ENCODE measurements around the gene BBS2.

The BBS2 gene

GRCh38 chr16:56520251-56520577, 390 bp upstream of the BBS2 start:
- peak overlapping the region; percentile 99 for H3K4me3 ChIP-seq (ENCODE audit: control insufficient read depth, low read depth, low read length)
- DNase-seq (ENCODE audit: low read depth) = no peak
- TF ChIP-seq CTCF (IDR thresholded peaks at IDR 0.05; ENCODE audit: control insufficient read depth, insufficient read depth, low read depth, low read length, missing control alignments) = no peak

- H3K4me3 ChIP-seq (ENCODE audit: control insufficient read depth, low read depth, low read length) = no peak overlapping the region
- no peak for DNase-seq (ENCODE audit: low read depth)
- no peak for TF ChIP-seq CTCF (IDR thresholded peaks at IDR 0.05; ENCODE audit: control insufficient read depth, insufficient read depth, low read depth, low read length, missing control alignments)
Measured at GRCh38 chr16:56518425-56518824, 1.4 kb downstream of the BBS2 start.

GRCh38 chr16:56517206-56517605, 2.6 kb downstream of the BBS2 start:
- H3K4me3 ChIP-seq (ENCODE audit: control insufficient read depth, low read depth, low read length) = no peak overlapping the region
- no peak for DNase-seq (ENCODE audit: low read depth)
- TF ChIP-seq CTCF (IDR thresholded peaks at IDR 0.05; ENCODE audit: control insufficient read depth, insufficient read depth, low read depth, low read length, missing control alignments) = no peak

GRCh38 chr16:56515665-56516064, 4.2 kb downstream of the BBS2 start:
- TF ChIP-seq CTCF (IDR thresholded peaks at IDR 0.05; ENCODE audit: control insufficient read depth, insufficient read depth, low read depth, low read length, missing control alignments) = no peak
- no peak overlapping the region for H3K4me3 ChIP-seq (ENCODE audit: control insufficient read depth, low read depth, low read length)
- no peak for DNase-seq (ENCODE audit: low read depth)

- TF ChIP-seq CTCF (IDR thresholded peaks at IDR 0.05; ENCODE audit: control insufficient read depth, insufficient read depth, low read depth, low read length, missing control alignments) = no peak
- no peak overlapping the region for H3K4me3 ChIP-seq (ENCODE audit: control insufficient read depth, low read depth, low read length)
- no peak for DNase-seq (ENCODE audit: low read depth)
Measured at GRCh38 chr16:56514845-56515244, 5.0 kb downstream of the BBS2 start.

GRCh38 chr16:56513972-56514371, 5.9 kb downstream of the BBS2 start:
- TF ChIP-seq CTCF (IDR thresholded peaks at IDR 0.05; ENCODE audit: control insufficient read depth, insufficient read depth, low read depth, low read length, missing control alignments) = peak; percentile 72
- peak; percentile 46 for DNase-seq (ENCODE audit: low read depth)
- no peak overlapping the region for H3K4me3 ChIP-seq (ENCODE audit: control insufficient read depth, low read depth, low read length)

GRCh38 chr16:56513091-56513490, 6.7 kb downstream of the BBS2 start:
- no peak overlapping the region for H3K4me3 ChIP-seq (ENCODE audit: control insufficient read depth, low read depth, low read length)
- no peak for DNase-seq (ENCODE audit: low read depth)
- TF ChIP-seq CTCF (IDR thresholded peaks at IDR 0.05; ENCODE audit: control insufficient read depth, insufficient read depth, low read depth, low read length, missing control alignments) = no peak
